NB4 (cell line): ENCODE measurements around the gene MCAM.

Experiments
- DNase-seq: peaks from one replicate; pipeline ENCODE4 v3.0.0; 2010; ENCODE audit warnings: low read depth
- H3K4me3 ChIP-seq: one replicate; pipeline ENCODE4 v1.5.1; 2011; ENCODE audit warnings: mild to moderate bottlenecking, low read depth, low read length, moderate library complexity
- CTCF ChIP-seq: IDR thresholded peaks from one replicate; pipeline ENCODE4 v1.5.1; 2012; ENCODE audit warnings: low read depth, low read length
- MAX ChIP-seq: IDR thresholded peaks from 2 replicates; pipeline ENCODE4 v1.6.1; 2011; ENCODE audit warnings: low read depth, low read length
- MYC ChIP-seq: IDR thresholded peaks from 2 replicates; pipeline ENCODE4 v1.6.1; 2011; ENCODE audit warnings: low read depth, low read length
- POLR2A ChIP-seq: IDR thresholded peaks from 2 replicates; pipeline ENCODE4 v1.6.1; 2011; ENCODE audit warnings: mild to moderate bottlenecking; ENCODE audit not compliant: insufficient read length; ENCODE audit errors: extremely low read depth

Gene MCAM

GRCh38 chr11:119320240-119320775, 3.4 kb upstream of the MCAM start:
- no peak for TF ChIP-seq MYC
- TF ChIP-seq MAX = no peak
- no peak for TF ChIP-seq POLR2A
- TF ChIP-seq CTCF = no peak
- peak; percentile 14 for DNase-seq
- no peak overlapping the region for H3K4me3 ChIP-seq

GRCh38 chr11:119319700-119320239, 2.8 kb upstream of the MCAM start:
- H3K4me3 ChIP-seq = no peak overlapping the region
- DNase-seq = peak; percentile 8
- no peak for TF ChIP-seq MYC
- no peak for TF ChIP-seq POLR2A
- TF ChIP-seq MAX = no peak
- no peak for TF ChIP-seq CTCF

- no peak for DNase-seq
- no peak for TF ChIP-seq CTCF
- no peak for TF ChIP-seq MYC
- no peak for TF ChIP-seq POLR2A
- H3K4me3 ChIP-seq = no peak overlapping the region
Measured at GRCh38 chr11:119319136-119319699, 2.3 kb upstream of the MCAM start.

GRCh38 chr11:119318240-119319135, 1.6 kb upstream of the MCAM start:
- TF ChIP-seq CTCF (no peak), POLR2A (peak; percentile 88), MYC (peak; percentile 74), MAX (peak; percentile 16; the same call in 1 of the 2 replicates)
- no peak overlapping the region for H3K4me3 ChIP-seq
- peak; percentile 95 for DNase-seq

GRCh38 chr11:119317592-119318239, 786 bp upstream of the MCAM start:
- no peak for TF ChIP-seq MAX
- no peak for TF ChIP-seq CTCF
- no peak for TF ChIP-seq MYC
- TF ChIP-seq POLR2A = no peak
- DNase-seq = no peak
- peak overlapping the region; percentile 46 for H3K4me3 ChIP-seq
